CD14-positive monocyte (primary cell): ENCODE data around the gene KIF13A. TPM values are rescaled to one million over a fixed set of nuclear protein-coding genes. Genes with fewer than 3 reads are reported as not detected.

Source experiments
- DNase-seq, 3 donors: peaks; one replicate each; pipeline ENCODE4 v3.0.0-alpha.2; 2011 to 2022
- H2AFZ ChIP-seq: 2 replicates; pipeline ENCODE4 v1.6.0; 2012; ENCODE audit warnings: mild to moderate bottlenecking, low read depth, low read length, inconsistent platforms; ENCODE audit not compliant: insufficient read depth, poor library complexity, severe bottlenecking
- H3K27ac ChIP-seq, 2 donors: 1 replicate in 1 of 2; 2 replicates in 1 of 2; pipeline ENCODE4 v1.5.1; 2012 to 2013; ENCODE audit warnings: low read length in 2 of 2, control low read depth in 1 of 2, inconsistent platforms in 1 of 2, low read depth in 1 of 2, mild to moderate bottlenecking in 1 of 2
- H3K27me3 ChIP-seq, 2 donors: one replicate each; pipeline versions ENCODE4 v1.6.0 to v1.6.1; 2011 to 2013; ENCODE audit warnings: low read length in 2 of 2; ENCODE audit not compliant: control insufficient read depth in 2 of 2, insufficient read depth in 2 of 2
- H3K36me3 ChIP-seq, 2 donors: replicated peaks in 1 of 2; 1 replicate in 1 of 2; 2 replicates in 1 of 2; pipeline versions ENCODE4 v1.5.1 to v1.6.1; 2012 to 2013; ENCODE audit warnings: low read length in 2 of 2, control low read depth in 1 of 2, inconsistent platforms in 1 of 2, mild to moderate bottlenecking in 1 of 2; ENCODE audit not compliant: insufficient read depth in 2 of 2, control insufficient read depth in 1 of 2
- H3K4me1 ChIP-seq, 2 donors: 1 replicate in 1 of 2; 2 replicates in 1 of 2; pipeline versions ENCODE4 v1.5.1 to v1.6.1; 2012 to 2013; ENCODE audit warnings: low read length in 2 of 2, control low read depth in 1 of 2, inconsistent platforms in 1 of 2, mild to moderate bottlenecking in 1 of 2, moderate library complexity in 1 of 2; ENCODE audit not compliant: insufficient read depth in 2 of 2, control insufficient read depth in 1 of 2
- H3K4me2 ChIP-seq: replicated peaks from 2 replicates; pipeline ENCODE3; 2012; ENCODE audit warnings: low read length, moderate library complexity, mild to moderate bottlenecking; ENCODE audit not compliant: poor library complexity, severe bottlenecking; ENCODE audit errors: extremely low read depth
- H3K4me3 ChIP-seq, 3 experiments: fragments of 200-600 bp in 1 of 3; sonication (generic) in 1 of 3; replicated peaks in 1 of 3; 1 replicate in 2 of 3; 2 replicates in 1 of 3; pipeline ENCODE4 v1.5.1; 2011 to 2013; ENCODE audit warnings: low read length in 3 of 3, mild to moderate bottlenecking in 3 of 3, control low read depth in 2 of 3, low read depth in 2 of 3, inconsistent platforms in 1 of 3, moderate library complexity in 1 of 3
- H3K79me2 ChIP-seq: 2 replicates; pipeline ENCODE4 v1.6.0; 2012; ENCODE audit warnings: mild to moderate bottlenecking, control low read depth, inconsistent platforms, low read length, moderate library complexity; ENCODE audit not compliant: insufficient read depth
- H3K9ac ChIP-seq: 2 replicates; pipeline ENCODE4 v1.6.0; 2017; ENCODE audit warnings: low read length, mild to moderate bottlenecking; ENCODE audit not compliant: insufficient read depth, poor library complexity, severe bottlenecking
- H3K9me3 ChIP-seq, 2 donors: replicated peaks in 1 of 2; 1 replicate in 1 of 2; 2 replicates in 1 of 2; pipeline versions ENCODE4 v1.5.1 to v1.6.1; 2012 to 2013; ENCODE audit warnings: low read length in 2 of 2, control low read depth in 1 of 2; ENCODE audit not compliant: control insufficient read depth in 1 of 2, insufficient read depth in 1 of 2
- H4K20me1 ChIP-seq: 2 replicates; pipeline ENCODE4 v1.6.0; 2012; ENCODE audit warnings: mild to moderate bottlenecking, low read length, control low read depth, moderate library complexity; ENCODE audit not compliant: insufficient read depth
- H3K27ac Mint-ChIP-seq, 7 donors: one replicate each; pipeline ENCODE4 v1.8.0; 2020; ENCODE audit warnings: mild to moderate bottlenecking in 7 of 7, mixed read lengths in 7 of 7, moderate library complexity in 6 of 7, inconsistent platforms in 2 of 7
- H3K27me3 Mint-ChIP-seq, 3 donors: one replicate each; pipeline ENCODE4 v1.8.0; 2021 to 2022; ENCODE audit warnings: low read depth in 3 of 3, mild to moderate bottlenecking in 3 of 3, mixed read lengths in 3 of 3, moderate library complexity in 3 of 3, inconsistent platforms in 1 of 3
- H3K36me3 Mint-ChIP-seq, 2 donors: one replicate each; pipeline ENCODE4 v1.8.0; 2020; ENCODE audit warnings: mixed read lengths in 2 of 2, inconsistent platforms in 1 of 2, mild to moderate bottlenecking in 1 of 2
- H3K4me1 Mint-ChIP-seq: one replicate; pipeline ENCODE4 v1.8.0; 2020; ENCODE audit warnings: mild to moderate bottlenecking, mixed read lengths
- H3K4me3 Mint-ChIP-seq, 2 donors: one replicate each; pipeline ENCODE4 v1.8.0; 2020; ENCODE audit warnings: mild to moderate bottlenecking in 2 of 2, mixed read lengths in 2 of 2, moderate library complexity in 1 of 2
- H3K9me3 Mint-ChIP-seq, 7 donors: one replicate each; pipeline ENCODE4 v1.8.0; 2020 to 2022; ENCODE audit warnings: mixed read lengths in 7 of 7, mild to moderate bottlenecking in 6 of 7, moderate library complexity in 6 of 7, inconsistent platforms in 2 of 7
- WGBS: methylation state at CpG from one replicate; pipeline ENCODE4 v1.1.5; 2013; ENCODE audit warnings: missing lambda C conversion rate; ENCODE audit not compliant: insufficient coverage; 5-methylcytosine and 5-hydroxymethylcytosine counted together
- intact Hi-C, 2 donors: fragments of 100-400 bp; cut with micrococcal nuclease; formaldehyde crosslinking; loops; one replicate each; pipeline versions ENCODE4 v1.15.0 to v1.15.1; 2023
- polyA plus RNA-seq, 3 donors: library from polyadenylated mRNA; depleted of rRNA in 1 of 3; unstranded in 2 of 3; stranded (reverse) in 1 of 3; fragments of 300-500 nt in 2 of 3; fragments of >200 nt in 1 of 3; fragmentation: Illumina TruSeq in 2 of 3; gene quantifications; 1 replicate in 2 of 3; 2 replicates in 1 of 3; pipeline ENCODE4 v1.2.3, GENCODE V29; 2012 to 2021
- TF ChIP-seq, protein P1 (sequence below): fragments of 200-600 bp; IDR thresholded peaks from one replicate; pipeline ENCODE4 v1.8.0; 2022; ENCODE audit warnings: antibody characterized with exemption, mild to moderate bottlenecking

The KIF13A gene
- polyA plus RNA-seq, 3 donors, result 2.9 to 28.4 (median 6.0) TPM

DNA sequence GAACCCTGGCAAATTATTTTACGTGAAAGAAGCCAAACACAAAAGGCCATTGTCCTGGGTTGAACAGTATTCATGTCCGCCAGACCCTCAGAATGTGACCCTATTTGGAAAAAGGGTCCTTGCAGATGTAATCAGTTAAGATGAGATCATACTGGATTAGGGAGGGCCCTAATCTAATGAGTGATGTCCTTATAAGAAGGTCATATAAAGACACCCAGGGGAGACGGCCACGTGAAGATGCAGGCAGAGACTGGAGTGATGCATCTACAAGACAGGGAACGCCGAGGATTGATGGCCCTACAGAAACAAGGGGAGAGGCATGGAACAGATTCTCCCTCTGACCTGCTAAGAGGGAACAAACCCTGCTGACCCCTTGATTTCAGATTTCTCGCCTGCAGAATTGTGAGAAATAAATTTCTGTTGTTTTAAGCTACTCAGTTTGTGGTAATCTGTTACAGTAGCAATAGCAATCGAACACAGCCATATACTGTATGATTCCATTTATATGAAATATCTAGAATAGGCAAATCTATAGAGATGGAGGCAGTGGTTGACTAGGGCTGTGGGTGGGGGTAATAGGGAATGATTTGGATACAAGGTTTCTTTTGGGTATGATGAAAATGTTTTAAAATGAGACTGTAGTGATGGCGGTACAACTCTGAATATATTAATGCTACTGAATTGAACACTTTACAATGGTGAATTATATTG lies 147.8 kb downstream of the KIF13A start:
- no peaks in the 10 kb centered on the region for H4K20me1 ChIP-seq
- H3K9me3 ChIP-seq, result no peaks in the 10 kb centered on the region
- no peaks in the 10 kb centered on the region for H3K4me1 ChIP-seq
- Mint-ChIP-seq H3K27ac (no peak overlapping the region), H3K9me3 (peaks cover 0 to 3% (median 0%) of the 10 kb centered on the region in 7 donors), H3K4me3 (no peak overlapping the region), H3K27me3 (no peaks in the 10 kb centered on the region), H3K4me1 (peaks cover 1% of the 10 kb centered on the region), H3K36me3 (peaks cover 67 to 82% of the 10 kb centered on the region in 2 donors)
- TF ChIP-seq, protein P1, sequence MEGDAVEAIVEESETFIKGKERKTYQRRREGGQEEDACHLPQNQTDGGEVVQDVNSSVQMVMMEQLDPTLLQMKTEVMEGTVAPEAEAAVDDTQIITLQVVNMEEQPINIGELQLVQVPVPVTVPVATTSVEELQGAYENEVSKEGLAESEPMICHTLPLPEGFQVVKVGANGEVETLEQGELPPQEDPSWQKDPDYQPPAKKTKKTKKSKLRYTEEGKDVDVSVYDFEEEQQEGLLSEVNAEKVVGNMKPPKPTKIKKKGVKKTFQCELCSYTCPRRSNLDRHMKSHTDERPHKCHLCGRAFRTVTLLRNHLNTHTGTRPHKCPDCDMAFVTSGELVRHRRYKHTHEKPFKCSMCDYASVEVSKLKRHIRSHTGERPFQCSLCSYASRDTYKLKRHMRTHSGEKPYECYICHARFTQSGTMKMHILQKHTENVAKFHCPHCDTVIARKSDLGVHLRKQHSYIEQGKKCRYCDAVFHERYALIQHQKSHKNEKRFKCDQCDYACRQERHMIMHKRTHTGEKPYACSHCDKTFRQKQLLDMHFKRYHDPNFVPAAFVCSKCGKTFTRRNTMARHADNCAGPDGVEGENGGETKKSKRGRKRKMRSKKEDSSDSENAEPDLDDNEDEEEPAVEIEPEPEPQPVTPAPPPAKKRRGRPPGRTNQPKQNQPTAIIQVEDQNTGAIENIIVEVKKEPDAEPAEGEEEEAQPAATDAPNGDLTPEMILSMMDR, result no peak
- 100% methylated on average over 5 of the region's 9 CpGs for WGBS
- peaks cover 23 to 91% of the 10 kb centered on the region in 2 donors for H3K36me3 ChIP-seq
- H3K79me2 ChIP-seq, result no peaks in the 10 kb centered on the region
- no peak for DNase-seq
- no peak overlapping the region for H3K4me2 ChIP-seq
- H3K9ac ChIP-seq, result no peak overlapping the region
- H2AFZ ChIP-seq, result no peak overlapping the region
- no peak overlapping the region for H3K4me3 ChIP-seq
- intact Hi-C loops, result loop anchor here (10.0 kb wide), 1 partner anchor 285 kb away; the partner anchor contains the start of gene NHLRC1 (in 2 of the 2)
- no peaks in the 10 kb centered on the region for H3K27me3 ChIP-seq
- no peak overlapping the region for H3K27ac ChIP-seq

GRCh38 chr6:17836293-17836692 lies 151.1 kb downstream of the KIF13A start:
- Mint-ChIP-seq H3K27ac (no peak overlapping the region), H3K36me3 (peaks cover 70 to 90% of the 10 kb centered on the region in 2 donors), H3K9me3 (peaks cover 0 to 3% (median 0%) of the 10 kb centered on the region in 7 donors), H3K27me3 (no peaks in the 10 kb centered on the region), H3K4me1 (peaks cover 3% of the 10 kb centered on the region), H3K4me3 (no peak overlapping the region)
- intact Hi-C loops, result loop anchor here (10.0 kb wide), 1 partner anchor 289 kb away; the partner anchor contains the start of gene NHLRC1 (in 2 of the 2)
- WGBS, result no CpG with 5 or more reads among the region's 2 CpGs
- Histone ChIP-seq H3K27ac (no peak overlapping the region), H3K4me2 (no peak overlapping the region), H3K9ac (no peak overlapping the region), H3K36me3 (peaks cover 40 to 90% of the 10 kb centered on the region in 2 donors), H3K9me3 (no peaks in the 10 kb centered on the region), H3K27me3 (no peaks in the 10 kb centered on the region), H4K20me1 (no peaks in the 10 kb centered on the region), H3K4me3 (no peak overlapping the region), H2AFZ (no peak overlapping the region), H3K79me2 (no peaks in the 10 kb centered on the region), H3K4me1 (no peaks in the 10 kb centered on the region)
- DNase-seq, result no peak
- TF ChIP-seq, protein P1, result no peak
